Muscle of leg (tissue), 11 donors: Measurements from ENCODE around the gene OPN1LW. TPM values are rescaled to one million over a fixed set of nuclear protein-coding genes. Genes with fewer than 3 reads are reported as not detected.
"Not testable (repeated sequence)": the region's sequence is repeated elsewhere in the genome, so short reads cannot be mapped to it uniquely, and the experiment has no call there.

Experiments used
- DNase-seq: peaks from one replicate; pipeline ENCODE4 v3.0.0; 2013
- H3K27ac ChIP-seq: one replicate; pipeline ENCODE4 v1.5.1; 2013; ENCODE audit warnings: mild to moderate bottlenecking, low read length, control low read depth
- H3K27me3 ChIP-seq: one replicate; pipeline ENCODE4 v1.6.1; 2013; ENCODE audit warnings: low read length; ENCODE audit not compliant: control insufficient read depth, insufficient read depth
- H3K36me3 ChIP-seq: one replicate; pipeline ENCODE4 v1.6.1; 2013; ENCODE audit warnings: low read length; ENCODE audit not compliant: control insufficient read depth, insufficient read depth
- H3K4me1 ChIP-seq: one replicate; pipeline ENCODE4 v1.6.1; 2013; ENCODE audit warnings: low read length; ENCODE audit not compliant: control insufficient read depth, insufficient read depth
- H3K4me3 ChIP-seq: one replicate; pipeline ENCODE4 v1.5.1; 2013; ENCODE audit warnings: low read length, control low read depth
- H3K9me3 ChIP-seq: replicated peaks from 2 replicates; pipeline ENCODE4 v1.6.1; 2013; ENCODE audit warnings: low read depth, low read length; ENCODE audit not compliant: control insufficient read depth
- WGBS: methylation state at CpG from one replicate; pipeline ENCODE4 v1.1.5; 2013; ENCODE audit warnings: missing lambda C conversion rate; ENCODE audit not compliant: insufficient coverage; 5-methylcytosine and 5-hydroxymethylcytosine counted together
- polyA plus RNA-seq, 8 donors: library from polyadenylated mRNA; unstranded; fragments of 120-200 nt; gene quantifications; one replicate each; pipeline versions ENCODE4 v1.2.1 to v1.2.3, GENCODE V29; 2013; ENCODE audit warnings: inconsistent platforms in 1 of 8, low replicate concordance in 1 of 8; ENCODE audit not compliant: insufficient read length in 8 of 8, insufficient read depth in 1 of 8
- total RNA-seq: library from RNA; stranded (reverse); fragments of 120-200 nt; gene quantifications from one replicate; pipeline ENCODE4 v1.2.4, GENCODE V29; 2013

OPN1LW gene
- total and polyA plus RNA-seq, 9 donors: not detected

- peaks cover 9% of the 10 kb centered on the region for H3K27me3 ChIP-seq
- DNase-seq: no peak
- peaks cover 3% of the 10 kb centered on the region for H3K4me1 ChIP-seq
- H3K4me3 ChIP-seq: no peak overlapping the region
- no peaks in the 10 kb centered on the region for H3K9me3 ChIP-seq
- WGBS: 63% methylated on average over 2 of the region's 4 CpGs
- H3K36me3 ChIP-seq: no peaks in the 10 kb centered on the region
- no peak overlapping the region for H3K27ac ChIP-seq
These were observed 12.1 kb upstream of the OPN1LW start for GRCh38 chrX:154131955-154132354.

GRCh38 chrX:154132366-154132765 lies 11.7 kb upstream of the OPN1LW start:
- Histone ChIP-seq H3K4me3 (no peak overlapping the region), H3K27ac (no peak overlapping the region), H3K9me3 (no peaks in the 10 kb centered on the region), H3K36me3 (no peaks in the 10 kb centered on the region), H3K4me1 (peaks cover 3% of the 10 kb centered on the region), H3K27me3 (peaks cover 9% of the 10 kb centered on the region)
- 60% methylated on average over 2 of the region's 9 CpGs for WGBS
- DNase-seq: no peak

- H3K9me3 ChIP-seq: no peaks in the 10 kb centered on the region
- WGBS: 50% methylated on average over 1 of the region's 7 CpGs
- H3K4me1 ChIP-seq: peaks cover 3% of the 10 kb centered on the region
- peaks cover 12% of the 10 kb centered on the region for H3K27me3 ChIP-seq
- H3K4me3 ChIP-seq: no peak overlapping the region
- no peak overlapping the region for H3K27ac ChIP-seq
- no peak for DNase-seq
- no peaks in the 10 kb centered on the region for H3K36me3 ChIP-seq
These were observed 8.4 kb upstream of the OPN1LW start for GRCh38 chrX:154135458-154136229.

- Histone ChIP-seq H3K27ac (peak overlapping the region; percentile 35), H3K27me3 (peaks cover 12% of the 10 kb centered on the region), H3K36me3 (no peaks in the 10 kb centered on the region), H3K4me3 (peak overlapping the region; percentile 28), H3K9me3 (no peaks in the 10 kb centered on the region), H3K4me1 (peaks cover 3% of the 10 kb centered on the region)
- DNase-seq: peak; percentile 66
- WGBS: 17% methylated on average over 44 of the region's 44 CpGs
These were observed 7.3 kb upstream of the OPN1LW start for GRCh38 chrX:154136627-154137161.

- no peaks in the 10 kb centered on the region for H3K9me3 ChIP-seq
- no peak for DNase-seq
- peaks cover 3% of the 10 kb centered on the region for H3K4me1 ChIP-seq
- 83% methylated on average over 10 of the region's 10 CpGs for WGBS
- H3K4me3 ChIP-seq: no peak overlapping the region
- no peak overlapping the region for H3K27ac ChIP-seq
- H3K27me3 ChIP-seq: peaks cover 14% of the 10 kb centered on the region
- no peaks in the 10 kb centered on the region for H3K36me3 ChIP-seq
These were observed 5.2 kb upstream of the OPN1LW start for GRCh38 chrX:154138857-154139256.

GRCh38 chrX:154140206-154140605 lies 3.8 kb upstream of the OPN1LW start:
- peaks cover 3% of the 10 kb centered on the region for H3K4me1 ChIP-seq
- WGBS: 89% methylated on average over 11 of the region's 12 CpGs
- no peaks in the 10 kb centered on the region for H3K9me3 ChIP-seq
- H3K27me3 ChIP-seq: peaks cover 12% of the 10 kb centered on the region
- no peak overlapping the region for H3K27ac ChIP-seq
- H3K36me3 ChIP-seq: no peaks in the 10 kb centered on the region
- no peak for DNase-seq
- H3K4me3 ChIP-seq: no peak overlapping the region

- Histone ChIP-seq H3K27ac (no peak overlapping the region), H3K36me3 (no peaks in the 10 kb centered on the region), H3K9me3 (no peaks in the 10 kb centered on the region), H3K27me3 (peaks cover 10% of the 10 kb centered on the region), H3K4me3 (no peak overlapping the region), H3K4me1 (peaks cover 3% of the 10 kb centered on the region)
- whole genome bisulfite sequencing: 72% methylated on average over 4 of the region's 10 CpGs
- no peak for DNase-seq
These were observed 3.3 kb upstream of the OPN1LW start for GRCh38 chrX:154140742-154141141.

GRCh38 chrX:154142386-154142785 lies 1.7 kb upstream of the OPN1LW start:
- Histone ChIP-seq H3K4me3 (no peak overlapping the region), H3K4me1 (no peaks in the 10 kb centered on the region), H3K27me3 (peaks cover 6% of the 10 kb centered on the region), H3K36me3 (no peaks in the 10 kb centered on the region), H3K27ac (no peak overlapping the region), H3K9me3 (no peaks in the 10 kb centered on the region)
- WGBS: 89% methylated on average over 8 of the region's 8 CpGs
- no peak for DNase-seq

GRCh38 chrX:154142950-154143745 lies 895 bp upstream of the OPN1LW start:
- no peaks in the 10 kb centered on the region for H3K9me3 ChIP-seq
- no peak overlapping the region for H3K4me3 ChIP-seq
- H3K4me1 ChIP-seq: no peaks in the 10 kb centered on the region
- WGBS: 85% methylated on average over 18 of the region's 23 CpGs
- DNase-seq: no peak
- no peak overlapping the region for H3K27ac ChIP-seq
- peaks cover 6% of the 10 kb centered on the region for H3K27me3 ChIP-seq
- no peaks in the 10 kb centered on the region for H3K36me3 ChIP-seq

- H3K36me3 ChIP-seq, H3K27me3 ChIP-seq, H3K9me3 ChIP-seq, H3K27ac ChIP-seq, H3K4me3 ChIP-seq, DNase-seq, H3K4me1 ChIP-seq: not testable (repeated sequence)
- no CpG with 5 or more reads among the region's 6 CpGs for WGBS
These were observed 7.0 kb downstream of the OPN1LW start for GRCh38 chrX:154151030-154151429.
